RPMI7951 (cell line): ENCODE measurements around the gene MRTFB. TPM values are rescaled to one million over a fixed set of nuclear protein-coding genes. Genes with fewer than 3 reads are reported as not detected.
"Not testable (repeated sequence)": the region's sequence is repeated elsewhere in the genome, so short reads cannot be mapped to it uniquely, and the experiment has no call there.

Source experiments
- DNase-seq: peaks from one replicate; pipeline ENCODE4 v3.0.0-alpha.2; 2012; ENCODE audit warnings: low read depth
- total RNA-seq: library from RNA; depleted of rRNA; stranded (reverse); fragments of >200 nt; shearing (Covaris generic); gene quantifications from 2 replicates; pipeline ENCODE4 v1.2.3, GENCODE V29; 2014

The MRTFB gene
- total RNA-seq, 1 experiment from 2014 or later: 6.2 TPM

DNA sequence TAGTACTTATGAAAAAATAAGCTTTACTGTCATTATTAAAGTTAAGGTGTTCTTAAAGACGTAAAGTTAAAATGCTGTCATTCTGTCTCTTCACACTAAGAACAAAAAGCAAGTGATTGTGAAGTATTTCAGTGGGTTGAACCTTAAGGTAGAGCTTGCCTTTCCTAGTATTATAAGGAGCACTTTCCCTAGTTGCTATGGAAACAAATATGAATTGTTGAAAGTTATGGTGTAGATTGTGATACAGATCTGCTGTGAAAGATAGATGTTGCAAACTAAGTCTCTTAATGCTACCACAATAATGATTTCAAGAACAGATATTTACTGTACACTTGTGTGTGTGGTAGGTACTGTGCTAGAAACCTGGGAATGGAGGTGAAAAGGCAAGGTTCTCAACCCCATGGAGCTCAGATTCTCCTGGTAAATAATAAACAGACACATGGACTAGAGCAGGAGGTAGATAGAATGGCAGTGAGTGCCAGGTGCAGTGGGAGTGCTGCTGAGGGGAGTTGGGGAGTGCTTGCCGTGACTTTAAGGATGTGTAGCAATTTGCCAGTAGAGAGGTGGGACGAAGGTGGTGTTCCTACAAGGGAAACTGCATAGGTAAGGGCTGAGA, 34.7 kb downstream of the MRTFB start:
- DNase-seq: no peak

DNA sequence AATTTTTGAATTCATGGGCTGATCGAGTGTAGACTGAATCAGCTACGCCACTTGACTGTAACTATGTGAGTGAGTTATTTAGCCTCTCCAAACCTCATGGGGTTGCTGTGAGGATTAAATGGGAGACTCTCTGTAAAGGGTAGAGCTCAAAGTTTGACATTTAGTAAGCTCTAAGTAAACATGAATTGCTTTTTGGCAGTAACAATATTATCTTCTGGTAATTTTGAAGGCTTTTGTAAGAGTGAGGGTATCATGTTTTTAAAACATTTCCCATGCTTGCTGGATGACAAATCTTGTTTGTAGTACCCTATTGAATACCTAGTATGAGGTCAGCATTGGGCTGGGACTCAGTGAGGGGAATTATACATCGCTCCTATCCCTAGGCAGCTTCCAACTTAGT, 35.3 kb downstream of the MRTFB start:
- no peak for DNase-seq

DNA sequence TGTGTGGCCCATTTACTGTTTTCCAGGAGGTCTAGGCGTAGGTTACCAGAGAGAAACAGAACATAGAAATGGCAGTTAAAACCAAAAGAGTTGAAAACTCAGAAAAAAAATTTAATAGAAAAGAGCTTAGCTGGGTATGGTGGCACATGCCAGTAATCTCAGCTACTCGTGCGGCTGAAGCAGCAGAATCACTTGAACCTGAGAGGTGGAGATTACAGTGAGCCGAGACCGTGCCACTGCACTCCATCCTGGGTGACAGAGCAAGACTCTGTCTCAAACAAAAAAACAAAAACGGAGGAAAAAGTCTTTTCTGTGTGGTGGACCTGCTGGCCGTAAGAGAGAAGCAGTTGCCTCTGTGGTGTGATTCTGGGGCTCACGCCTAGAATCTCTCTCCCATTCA, 35.8 kb downstream of the MRTFB start:
- no peak for DNase-seq

DNA sequence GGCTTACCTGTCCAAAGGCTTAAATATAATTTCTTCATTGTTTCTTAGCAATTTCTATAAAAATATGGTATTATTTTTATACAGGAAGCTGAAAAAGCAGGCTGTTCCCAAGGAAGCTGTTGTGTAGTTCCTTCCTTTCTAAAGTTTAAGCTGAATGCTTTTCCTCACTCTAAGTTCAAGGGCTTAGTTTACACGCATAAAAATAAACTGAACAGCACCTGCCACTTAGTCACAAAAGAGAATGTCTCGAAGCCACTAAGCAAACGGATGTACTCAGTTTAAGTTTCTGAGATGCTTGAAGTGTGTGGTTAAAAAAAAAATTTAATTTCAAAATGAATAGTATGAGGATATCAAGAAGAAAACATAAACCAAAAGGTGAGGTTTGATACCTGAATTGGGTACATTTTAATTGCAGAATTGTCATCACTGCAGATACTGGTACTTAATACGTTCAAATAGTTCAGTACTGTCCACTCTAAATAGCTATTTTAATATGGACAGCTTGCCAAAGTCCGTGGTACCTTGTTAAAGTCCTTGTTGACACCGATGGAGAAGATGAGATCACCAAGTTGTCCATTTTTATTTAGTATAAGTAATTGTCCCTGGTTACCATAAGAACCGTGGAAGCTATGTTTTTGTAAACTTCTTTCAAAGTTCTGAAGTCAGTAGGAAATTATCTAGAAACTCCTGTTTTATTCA, 38.1 kb downstream of the MRTFB start:
- DNase-seq: no peak

DNA sequence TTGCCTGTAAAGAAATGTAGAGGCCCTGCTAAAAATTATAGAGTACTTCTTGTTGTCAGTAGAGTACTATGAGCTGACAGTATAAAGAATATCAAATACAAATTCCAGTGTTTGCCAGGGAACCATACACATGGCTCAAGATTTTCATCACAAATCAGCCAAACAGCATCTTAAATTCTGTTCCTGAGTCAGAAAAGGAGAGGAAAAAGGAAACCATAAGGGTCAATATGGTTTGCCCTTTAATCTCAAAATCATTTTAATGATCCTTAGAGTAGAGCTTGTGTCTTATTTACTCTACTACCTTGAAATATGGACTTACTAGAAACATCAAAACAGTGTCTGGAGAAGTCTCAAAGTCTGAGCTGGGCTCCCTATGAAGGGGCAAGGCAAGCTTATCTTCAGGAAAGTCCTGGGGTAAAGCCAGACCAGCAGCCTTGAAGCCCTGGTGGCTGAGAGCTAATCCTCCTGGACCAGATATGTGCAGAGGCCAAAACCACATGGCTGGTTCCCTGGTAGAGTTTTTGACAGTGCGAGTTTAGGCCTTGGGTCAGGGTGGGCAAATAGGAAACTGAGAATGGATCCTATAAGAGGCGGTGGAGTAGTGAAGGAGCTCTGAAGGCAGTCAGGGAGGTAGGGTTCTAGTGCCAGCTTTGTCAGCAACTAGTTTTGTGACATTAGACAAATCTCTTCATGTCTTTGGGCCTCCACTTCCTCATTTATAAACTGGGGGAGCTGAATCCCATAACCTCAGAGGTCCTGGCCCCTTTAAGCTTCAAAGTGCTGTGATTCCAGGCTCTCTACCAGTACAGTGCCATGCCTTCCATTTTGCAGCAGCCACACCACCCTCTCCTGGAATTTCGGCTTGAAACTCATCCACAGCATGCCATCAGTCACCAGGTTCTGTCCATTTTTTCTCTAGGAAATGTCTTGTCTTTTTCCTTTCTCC, 38.9 kb downstream of the MRTFB start:
- DNase-seq: no peak

DNA sequence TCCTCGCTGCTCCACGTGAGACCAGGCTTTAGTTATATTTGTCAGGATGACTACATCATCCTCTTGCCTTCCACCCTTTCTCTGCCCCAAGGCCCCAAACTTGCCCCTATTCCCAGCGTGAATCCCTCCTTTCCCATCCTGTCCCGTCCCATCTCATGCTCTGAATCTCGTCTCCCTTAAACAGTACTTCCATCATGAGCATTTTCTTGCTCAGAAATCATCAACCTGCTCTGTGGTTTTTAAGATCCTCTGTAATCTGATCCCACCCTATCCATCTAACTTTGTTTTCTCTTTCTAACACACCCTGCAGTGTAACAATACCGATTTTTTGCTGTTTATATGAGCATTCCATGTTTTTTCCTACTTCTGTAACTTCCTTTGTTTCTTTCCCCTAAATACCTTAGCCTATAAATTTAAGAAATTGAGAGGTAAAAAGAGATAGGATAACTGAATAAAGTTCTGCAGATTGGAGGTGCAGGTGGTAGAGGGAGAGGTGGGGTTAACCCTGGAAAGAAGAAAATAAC, 39.7 kb downstream of the MRTFB start:
- DNase-seq: no peak

DNA sequence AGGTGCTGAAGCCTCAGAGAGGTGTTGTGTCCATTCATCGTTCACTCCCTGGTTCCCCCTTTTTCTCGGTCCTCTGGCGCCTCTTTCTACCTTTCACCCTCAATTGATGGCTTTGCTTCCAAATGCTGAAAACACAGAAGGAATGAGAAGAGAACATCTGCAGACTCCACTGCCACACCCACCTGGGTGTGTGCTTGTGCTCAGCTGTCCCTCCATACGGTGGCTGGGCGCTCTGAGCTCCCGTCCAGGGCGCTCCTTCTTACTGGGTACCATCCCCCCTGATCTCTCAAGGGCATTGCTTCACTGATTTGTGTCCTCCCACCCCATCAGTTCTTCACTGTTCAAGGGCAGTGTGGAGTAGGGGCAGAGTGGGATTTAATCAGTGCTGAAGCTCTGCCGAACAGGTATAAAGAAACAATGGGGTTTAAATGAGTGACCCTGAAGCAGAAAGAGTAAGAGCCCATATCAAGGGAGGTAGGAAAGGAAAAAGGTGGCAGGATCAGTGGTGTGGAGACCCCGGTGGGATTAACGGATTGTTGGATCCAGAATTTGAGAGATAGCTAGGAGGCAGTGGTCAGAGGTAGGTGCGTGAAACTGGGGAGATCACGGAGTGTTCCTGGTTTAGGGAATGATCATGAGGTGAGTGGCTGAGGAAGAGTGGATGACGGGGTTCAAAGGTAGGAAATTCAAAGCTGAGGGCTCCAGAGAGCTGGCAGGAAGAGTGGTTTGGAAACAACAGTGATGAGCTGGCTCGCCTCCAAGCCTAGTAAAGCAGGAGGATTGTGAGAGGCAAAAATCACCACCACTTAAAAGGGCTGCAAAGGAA, 40.8 kb downstream of the MRTFB start:
- no peak for DNase-seq

DNA sequence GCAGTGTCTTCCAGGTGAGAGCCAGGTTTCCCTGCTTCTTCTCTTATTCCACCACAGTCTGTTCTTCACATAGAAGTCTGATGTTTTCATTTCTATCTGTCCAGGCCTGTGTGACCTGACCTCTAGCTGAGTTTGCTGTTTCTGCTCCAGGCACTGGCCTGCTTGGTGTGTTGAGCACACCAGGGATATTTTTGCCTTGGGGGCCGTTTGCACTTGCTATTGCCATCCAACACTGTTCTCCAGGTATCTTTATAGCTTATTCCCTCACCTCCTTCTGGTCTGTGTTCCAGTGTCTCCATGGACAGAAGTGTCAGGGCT, 41.4 kb downstream of the MRTFB start:
- DNase-seq: no peak

DNA sequence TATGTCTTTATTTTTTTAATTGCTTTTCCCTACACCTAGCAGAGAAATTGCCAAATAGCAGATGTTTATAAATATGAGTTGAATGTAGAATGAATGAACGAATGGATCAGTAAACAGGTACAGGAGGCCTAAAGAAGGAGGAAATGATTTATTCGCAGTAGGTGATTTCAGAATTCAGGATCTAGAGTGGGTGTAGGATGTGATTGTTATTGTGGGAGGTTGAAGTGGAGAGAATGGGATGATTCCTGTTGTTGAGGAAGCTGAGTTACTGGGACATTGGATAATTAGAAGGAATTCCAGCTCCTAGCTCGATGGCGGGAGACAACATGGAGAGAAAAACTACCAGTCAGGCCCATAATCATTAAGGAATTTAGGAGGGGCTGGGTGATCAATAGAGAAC, 42.2 kb downstream of the MRTFB start:
- DNase-seq: no peak

DNA sequence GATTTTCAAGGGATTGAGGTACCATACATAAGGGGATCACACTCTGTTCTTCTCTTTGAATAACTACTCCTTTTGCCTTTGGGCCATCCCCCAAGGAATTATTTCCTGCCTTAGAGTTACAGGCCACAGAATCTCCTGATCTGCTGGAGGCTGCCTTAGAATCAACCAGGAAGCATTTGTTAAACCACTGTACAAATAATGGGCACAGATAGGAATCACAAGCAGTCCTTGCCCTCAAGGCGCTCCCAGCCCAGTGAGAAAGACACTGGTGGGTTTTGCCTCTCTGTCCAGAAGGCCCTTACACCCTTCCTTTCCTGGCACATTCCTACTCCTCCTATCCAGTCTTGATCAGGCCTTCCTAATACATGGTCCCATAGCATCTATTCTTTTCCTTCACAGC, 45.9 kb downstream of the MRTFB start:
- DNase-seq: peak; percentile 8

DNA sequence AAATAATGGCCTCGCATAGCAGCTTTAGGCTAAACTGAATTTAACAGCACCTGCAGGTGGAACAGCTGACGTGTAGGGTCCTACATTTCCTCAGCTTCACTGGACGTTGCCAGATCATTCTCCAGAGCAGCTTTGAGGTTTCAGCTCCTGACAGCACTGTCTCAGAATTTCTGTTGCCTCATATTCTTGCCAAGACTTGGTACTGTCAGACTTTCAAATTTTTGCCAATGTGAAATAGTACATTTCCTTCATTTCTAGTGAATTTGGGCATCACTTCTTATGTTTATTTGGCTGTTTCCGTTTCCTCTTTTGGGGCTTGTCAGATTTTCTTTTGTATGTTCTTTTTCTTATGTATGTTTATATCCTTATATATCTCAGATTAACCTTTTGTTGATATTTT, 48.7 kb downstream of the MRTFB start:
- DNase-seq: no peak

DNA sequence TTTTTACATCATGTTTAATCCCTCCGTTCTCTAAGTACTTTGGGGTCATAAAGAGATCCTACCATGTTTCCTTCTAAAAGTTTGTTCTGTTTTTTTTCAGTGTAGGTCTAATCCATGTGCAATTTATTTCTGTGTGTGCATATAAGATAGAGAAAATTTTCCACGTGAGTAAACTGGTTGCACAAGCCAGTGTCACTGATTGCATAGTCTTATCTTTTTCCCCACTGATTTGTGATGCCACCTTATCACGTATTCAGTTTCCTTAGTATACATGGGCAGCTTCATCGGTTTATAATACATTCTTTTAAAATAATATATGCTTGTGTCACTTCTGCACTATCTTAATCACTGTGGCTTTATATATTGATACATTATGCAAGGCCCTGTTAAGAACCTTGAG, 49.2 kb downstream of the MRTFB start:
- DNase-seq: no peak

DNA sequence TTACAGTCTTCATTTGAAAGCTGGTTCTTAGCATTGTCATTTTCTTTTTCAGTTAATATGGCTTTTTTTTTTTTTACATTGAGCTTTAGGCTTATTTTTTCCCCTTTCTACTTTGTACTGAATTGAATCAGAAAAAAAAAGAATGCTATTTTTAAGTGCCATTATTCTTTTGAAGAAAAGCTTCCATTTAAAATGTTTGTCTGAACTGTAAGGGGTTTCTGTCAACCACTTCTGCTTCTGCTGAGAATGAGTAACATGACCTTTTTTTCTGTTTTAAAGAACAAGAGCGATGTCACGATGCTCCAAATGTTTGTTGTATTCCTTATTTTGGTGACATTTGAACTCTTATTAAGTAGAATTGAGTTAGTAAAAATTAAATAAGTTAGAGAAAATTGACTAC, 50.0 kb downstream of the MRTFB start:
- DNase-seq: no peak

DNA sequence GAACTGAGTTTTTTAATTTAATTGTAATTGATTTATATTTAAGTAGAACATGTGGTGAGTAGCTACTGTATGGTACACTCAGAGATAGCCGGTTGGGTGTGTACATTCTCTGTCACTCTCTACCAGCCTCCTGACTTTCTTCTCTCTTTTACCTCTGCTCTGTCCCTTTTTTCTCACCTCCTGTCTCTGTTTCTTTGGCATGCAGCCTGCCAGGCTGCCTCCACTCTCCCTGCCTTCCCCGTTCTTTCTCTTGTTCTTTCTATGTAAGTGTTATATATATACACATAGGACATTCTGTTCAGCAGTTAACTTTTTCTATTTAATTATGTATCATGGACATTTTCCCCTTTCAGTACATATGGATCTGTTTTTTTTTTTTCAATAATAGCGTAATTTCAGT, 50.8 kb downstream of the MRTFB start:
- no peak for DNase-seq

DNA sequence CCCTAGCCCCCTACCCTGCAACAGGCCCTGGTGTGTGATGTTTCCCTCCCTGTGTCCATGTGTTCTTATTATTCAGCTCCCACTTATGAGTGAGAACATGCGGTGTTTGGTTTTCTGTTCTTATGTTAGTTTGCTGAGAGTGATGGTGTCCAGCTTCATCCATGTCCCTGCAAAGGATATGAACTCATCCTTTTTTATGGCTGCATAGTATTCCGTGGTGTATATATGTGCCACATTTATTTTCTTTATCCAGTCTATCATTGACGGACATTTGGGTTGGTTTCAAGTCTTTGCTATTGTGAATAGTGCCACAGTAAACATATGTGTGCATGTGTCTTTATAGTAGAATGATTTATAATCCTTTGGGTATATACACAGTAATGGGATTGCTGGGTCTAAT, 51.3 kb downstream of the MRTFB start:
- not testable (repeated sequence) for DNase-seq

DNA sequence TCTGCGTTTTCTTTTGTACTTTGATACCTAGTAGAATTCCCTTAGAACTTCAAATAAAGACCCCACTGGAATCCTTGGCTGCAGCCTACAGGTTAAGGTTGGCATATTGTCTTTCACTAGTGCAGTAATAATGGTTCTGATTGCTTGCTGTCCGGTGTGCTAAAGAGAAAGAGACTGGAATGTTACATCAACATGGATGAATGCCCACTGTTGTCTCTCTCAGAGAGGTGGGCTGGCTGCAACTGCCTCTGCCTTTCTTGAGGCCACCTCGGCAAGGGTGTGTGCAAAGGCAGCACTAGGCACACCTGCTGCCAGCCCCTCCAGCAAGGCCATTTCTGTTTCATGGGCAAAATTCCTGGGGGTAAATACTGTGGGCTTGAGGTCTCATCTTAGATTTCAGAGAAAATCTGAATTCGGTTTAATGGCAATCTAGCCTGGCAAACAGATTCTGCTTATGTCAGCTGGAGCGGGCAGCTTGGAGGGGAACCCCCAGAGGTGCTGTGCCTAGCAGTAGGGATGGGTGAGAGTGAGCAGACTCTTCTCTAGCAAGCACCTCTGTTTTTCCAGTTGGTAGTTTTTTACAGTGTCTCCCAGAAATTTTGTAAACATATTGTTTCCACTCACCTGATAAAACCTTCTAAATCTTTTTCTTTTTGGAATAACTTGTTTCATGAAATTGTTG, 54.0 kb downstream of the MRTFB start:
- no peak for DNase-seq

DNA sequence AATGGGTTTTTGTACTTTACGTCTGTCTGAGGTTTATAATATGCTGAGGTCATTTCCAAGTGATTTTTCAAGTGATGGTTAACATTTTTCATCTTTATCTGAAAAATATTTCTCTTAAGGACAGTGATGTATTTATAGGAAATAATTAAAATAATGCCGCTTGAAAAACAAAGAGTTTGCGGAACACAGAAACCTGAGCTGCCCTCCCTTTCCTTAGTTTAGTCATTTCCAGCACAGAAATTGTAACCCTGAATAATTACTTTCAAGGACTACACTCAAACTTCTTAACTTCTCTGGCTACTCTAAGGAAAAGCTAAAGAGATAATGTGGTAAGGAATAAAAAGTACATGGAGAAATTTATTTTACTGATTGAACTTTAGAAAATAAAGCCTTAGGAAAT, 54.6 kb downstream of the MRTFB start:
- DNase-seq: no peak

DNA sequence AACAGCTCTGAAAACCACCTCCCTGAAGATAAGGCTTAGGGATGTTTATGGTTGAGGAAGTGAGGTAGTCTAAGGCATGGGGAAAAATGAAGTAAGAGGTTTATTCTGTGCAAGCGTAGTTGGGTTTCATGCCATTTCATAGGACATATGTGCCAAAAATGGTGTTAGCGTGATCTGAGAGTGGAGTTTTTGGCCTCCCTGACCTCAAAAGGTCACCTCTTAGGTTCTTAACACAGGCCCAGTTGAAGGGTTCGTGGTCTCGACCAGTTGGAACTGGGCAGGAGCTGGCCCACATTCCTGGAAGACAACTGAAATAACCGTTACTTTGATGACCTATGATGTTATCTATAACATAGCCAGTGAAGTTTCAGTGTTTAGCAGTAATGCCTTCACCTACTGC, 57.0 kb downstream of the MRTFB start:
- DNase-seq: no peak

DNA sequence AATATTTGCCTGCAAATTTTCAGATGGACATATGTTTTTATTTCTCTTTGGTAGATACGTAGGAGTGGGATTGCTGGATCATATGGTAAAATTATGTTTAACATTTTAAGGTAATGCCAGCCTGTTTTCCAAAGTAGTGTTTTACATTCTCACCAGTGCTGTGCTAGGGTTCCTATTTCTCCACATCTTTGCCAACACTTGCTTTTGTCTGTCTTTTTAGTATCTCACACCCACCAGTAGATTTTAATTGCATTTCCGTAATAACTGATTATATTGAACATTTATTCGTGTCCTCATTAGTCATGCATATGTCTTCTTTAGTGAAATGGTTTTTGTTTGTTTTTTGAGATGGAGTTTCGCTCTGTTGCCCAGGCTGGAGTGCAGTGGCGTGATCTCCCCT, 58.4 kb downstream of the MRTFB start:
- DNase-seq: no peak

DNA sequence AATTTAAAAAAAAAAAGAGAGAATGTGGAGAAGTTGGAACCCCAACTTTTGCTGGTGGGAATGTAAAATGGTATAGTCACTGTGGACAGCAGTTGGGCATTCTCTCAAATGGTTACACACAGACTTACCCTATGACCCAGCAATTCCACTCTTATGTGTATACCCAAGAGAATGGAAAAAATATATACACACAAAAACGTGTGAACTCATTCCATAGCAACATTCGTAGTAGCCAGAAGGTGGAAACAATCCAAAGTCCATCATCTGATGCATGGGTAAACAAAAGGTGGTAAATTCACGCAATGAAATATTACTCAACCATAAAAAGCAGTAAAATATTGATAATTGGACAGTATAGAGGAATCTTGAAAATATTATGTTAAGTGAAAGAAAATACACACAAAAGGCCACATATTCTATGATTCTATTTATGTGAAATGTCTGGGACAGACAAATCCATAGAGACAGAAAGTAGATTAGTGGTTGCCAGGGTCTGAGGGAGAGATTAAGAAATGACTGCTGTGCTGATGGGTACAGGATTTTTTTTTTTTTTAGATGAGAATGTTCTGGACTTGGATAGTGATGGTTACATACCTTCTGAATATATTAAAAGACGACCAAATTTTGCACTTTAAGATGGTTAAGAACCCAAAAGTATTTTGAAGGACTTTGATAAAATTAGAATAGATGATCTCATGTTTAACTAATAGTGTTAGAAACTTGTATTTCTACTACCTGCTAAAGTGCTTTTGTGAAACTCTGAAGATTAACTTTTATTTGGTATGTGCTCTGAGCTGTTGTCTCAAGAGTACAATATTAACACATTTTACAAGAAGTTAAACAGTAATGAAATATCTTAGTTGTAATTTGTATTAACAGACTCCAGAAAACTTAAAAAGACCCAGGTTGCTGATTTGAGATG, 60.9 kb downstream of the MRTFB start:
- DNase-seq: no peak
